ENCODE measurements around the gene CFAP92.

Gene CFAP92

DNA sequence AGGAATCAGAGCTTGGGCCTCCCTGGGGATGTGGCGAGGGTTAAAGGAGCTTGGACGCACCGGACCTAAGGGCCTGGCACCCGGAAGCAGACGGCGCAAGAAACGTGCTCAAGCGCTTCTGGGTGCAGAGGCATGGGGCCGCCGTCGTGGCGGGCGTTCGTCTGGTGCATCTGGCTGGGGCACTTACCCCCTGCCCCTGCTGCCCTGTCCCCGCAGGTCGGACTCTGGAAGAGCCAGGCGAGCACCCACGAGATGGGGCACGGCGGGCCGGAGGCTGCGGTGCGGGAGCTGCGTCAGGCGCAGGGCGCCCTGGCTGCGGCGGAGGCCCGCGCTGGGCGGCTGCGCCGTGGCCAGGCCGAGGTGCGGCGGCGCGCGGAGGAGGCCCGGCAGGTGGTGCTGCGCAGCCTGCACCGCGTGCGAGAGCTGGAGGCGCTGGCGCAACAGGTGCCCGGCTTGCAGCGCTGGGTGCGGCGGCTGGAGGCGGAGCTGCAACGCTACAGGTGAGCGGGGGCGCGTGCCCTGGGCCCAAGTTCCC lies 9.8 kb upstream of the CFAP92 start:
- no peak for DNase-seq

DNA sequence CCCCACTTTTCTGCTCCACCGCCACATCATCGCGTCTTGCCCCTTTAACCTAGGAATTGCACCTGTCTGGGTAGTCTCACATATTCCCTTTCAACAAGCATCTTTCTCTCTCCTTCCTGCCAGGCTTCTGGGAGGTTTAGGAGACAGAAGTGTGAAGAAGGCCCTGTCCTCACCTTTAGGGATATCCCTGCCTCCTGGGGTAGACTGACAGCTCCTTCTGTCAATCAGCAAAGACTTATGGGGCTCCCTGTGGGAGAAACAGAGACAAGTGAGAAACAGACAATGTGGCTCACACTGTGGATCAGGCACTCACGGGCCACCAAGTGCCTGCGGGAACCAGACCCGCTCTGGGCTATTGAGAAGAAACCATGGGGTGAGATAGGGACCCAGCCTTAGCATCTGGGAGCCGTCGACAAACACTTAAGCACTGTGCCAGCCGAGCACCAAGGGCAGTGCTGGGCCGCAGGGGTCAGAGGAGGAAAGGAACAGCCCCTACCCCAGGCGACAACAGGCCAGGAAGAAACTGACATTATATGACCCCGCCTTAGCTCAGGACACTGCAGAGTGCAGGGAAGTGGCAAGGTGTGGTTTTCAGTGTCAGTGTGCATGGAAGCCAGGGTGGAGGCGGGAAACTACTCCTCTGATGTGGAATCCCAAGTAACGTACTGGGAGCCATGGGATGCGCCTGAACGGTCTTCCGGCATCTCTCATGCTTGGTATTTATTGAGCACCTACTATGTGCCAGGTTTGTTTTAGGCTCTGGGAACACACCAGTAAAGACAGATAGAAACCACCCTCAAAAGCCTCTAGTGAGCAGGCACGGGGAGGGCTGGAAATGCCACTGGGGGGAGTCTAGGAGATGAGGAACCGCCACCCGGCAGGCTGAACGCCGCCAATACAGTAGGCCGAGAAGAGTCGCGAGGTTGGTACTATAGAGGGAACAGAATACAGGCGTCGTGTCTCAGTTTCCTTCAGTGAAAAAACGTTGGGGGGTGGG lies 9.0 kb upstream of the CFAP92 start:
- no peak for DNase-seq

DNA sequence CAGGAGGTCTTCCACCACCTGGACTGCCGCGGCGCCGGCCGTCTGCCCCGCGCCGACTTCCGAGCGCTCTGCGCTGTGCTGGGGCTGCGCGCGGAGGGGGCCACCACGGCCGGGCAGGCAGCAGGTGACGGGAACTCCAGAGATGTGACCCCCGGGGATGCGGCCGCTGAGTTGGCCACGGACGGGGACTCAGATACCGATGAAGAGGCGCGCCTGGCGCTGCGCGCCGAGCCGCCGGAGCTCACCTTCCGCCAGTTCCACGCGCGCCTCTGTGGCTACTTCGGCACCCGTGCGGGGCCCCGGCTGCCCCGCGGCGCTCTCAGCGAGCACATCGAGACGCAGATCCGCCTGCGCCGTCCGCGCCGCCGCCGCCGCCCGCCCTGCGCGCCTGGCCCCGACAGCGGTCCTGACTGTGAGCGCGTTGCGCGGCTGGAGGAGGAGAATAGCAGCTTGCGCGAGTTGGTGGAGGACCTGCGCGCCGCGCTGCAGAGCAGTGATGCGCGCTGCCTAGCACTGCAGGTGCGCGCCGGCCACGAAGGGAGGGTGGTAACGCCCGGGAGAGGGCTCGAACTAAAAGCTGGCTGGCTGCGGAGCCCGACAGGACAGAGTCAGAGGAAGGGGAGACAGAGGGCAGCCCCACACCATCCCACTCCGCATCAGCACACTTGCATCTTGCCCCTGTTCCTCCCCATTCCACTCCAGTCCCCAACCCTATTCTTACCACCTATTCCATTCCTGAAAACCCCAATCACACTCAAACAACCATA lies 8.1 kb upstream of the CFAP92 start:
- no peak for DNase-seq

DNA sequence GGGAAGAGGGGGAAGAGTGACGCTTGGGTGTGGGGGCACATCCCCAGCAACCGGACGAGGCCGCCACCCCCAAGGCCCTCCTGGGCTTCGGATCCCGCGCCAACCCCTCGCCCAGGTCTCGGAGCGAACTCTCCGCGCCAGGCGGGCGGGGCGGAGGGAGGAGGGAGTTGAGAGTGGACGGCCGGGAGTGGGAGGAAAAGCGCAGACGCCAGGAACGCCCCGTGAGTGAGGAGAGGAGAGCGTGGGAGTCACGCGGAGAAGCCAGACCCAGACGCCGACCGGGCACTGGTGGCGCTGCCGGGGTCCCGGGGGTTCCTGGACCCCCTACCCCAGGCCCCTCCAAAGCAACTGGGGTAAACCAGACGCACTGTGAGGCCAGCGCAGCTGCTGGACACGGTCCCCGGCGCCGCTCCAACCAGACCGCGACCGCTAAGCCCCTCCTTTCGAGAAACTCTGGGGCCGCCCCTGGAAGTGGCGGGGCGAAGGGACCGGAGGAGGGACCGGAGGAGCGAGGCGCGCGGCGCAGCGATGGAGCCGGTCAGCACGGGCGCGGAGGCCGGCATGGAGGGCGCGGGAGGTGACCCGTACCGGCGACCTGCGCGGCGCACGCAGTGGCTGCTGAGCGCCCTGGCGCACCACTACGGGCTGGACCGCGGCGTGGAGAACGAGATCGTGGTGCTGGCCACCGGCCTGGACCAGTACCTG lies 7.4 kb upstream of the CFAP92 start, which contains the start of gene EFCC1:
Gene EFCC1 (plus strand): TSS at position 204 of the 705 bp plus-strand sequence. CDS start 325 bp downstream, at position 529.
- no peak for DNase-seq

DNA sequence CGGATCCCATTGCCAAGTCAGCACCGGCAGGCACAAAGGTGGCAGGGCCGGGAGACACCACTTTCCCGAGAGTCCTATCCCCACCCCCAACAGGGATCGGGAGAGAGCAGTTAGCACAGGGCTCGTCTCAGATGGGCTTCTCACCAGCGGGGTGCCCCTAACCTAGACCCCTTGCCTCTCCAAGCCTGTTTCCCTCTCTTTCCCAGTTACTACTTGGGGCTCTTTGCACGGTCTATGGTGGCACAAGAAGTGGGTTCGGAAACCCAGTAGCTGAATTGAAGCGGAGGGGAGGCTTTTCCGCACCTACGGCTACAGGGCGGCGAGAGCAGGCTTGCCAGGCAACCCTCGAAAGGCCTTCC lies 6.8 kb upstream of the CFAP92 start:
- no peak for DNase-seq

DNA sequence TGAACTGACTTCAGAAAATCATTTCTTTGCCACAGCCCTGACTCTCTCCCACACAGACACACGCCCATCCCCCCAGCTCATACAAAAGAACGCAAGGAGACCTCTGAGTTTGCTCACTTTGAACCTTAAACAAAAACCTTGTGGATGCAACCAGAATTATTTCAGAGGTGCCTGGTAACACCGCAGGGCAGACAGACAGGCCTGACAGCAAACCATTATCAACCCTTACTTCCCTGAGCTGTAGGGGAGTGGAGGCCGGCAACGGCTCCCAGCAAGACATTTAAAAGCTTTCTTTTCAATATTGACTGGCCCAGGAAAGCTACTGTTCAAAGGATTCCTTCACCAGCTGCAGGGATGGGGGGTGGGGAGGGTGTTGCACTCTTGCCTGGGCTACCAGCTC lies 5.2 kb upstream of the CFAP92 start:
- DNase-seq, result no peak

DNA sequence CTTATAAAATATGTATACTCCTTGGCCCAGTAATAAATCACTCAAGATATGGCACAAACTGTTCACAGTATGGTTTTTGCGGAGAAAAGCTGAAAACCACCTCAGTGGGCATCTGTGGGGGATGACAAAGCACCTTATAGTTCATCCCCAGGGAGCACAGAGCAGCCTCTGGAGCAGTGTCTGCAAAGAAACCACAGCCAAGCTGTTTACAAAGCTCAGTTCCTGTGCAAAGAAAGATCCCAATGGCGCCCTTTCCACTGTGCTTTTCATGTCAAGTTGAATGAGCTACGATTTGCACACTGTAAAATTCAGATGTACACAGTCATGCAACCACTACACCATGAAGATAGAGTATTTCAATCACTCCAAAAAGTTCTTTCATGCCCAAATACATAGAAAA lies 4.7 kb upstream of the CFAP92 start:
- DNase-seq, result no peak

DNA sequence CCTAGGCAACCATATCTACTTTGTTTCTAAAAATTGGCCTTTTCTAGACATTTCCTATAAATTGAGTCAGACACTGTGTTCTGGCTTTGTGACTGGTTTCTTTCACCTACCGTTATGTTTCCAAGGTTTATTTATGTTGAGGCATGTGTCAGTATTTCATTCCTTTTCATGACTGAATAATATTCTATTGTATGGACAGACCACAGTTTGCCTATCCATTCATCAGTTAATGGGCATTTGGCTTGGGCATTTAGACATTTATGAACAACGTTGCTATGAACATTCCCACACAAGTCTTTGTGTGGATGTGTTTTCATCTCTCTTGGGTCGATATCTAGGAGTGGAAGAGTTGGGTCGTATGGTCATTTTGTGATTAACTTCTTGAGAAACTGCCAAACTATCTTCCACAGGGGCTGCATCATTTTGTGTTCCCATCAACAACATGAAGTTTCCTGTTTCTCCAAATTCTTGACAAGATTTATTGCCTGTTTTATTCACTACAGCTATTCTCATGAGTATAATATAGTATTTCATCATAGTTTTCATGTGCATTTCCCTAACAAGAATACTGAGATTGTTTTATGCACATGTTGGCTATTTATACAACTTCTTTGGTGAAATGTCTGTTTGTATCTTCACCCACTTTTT lies 3.7 kb upstream of the CFAP92 start:
- no peak for DNase-seq

DNA sequence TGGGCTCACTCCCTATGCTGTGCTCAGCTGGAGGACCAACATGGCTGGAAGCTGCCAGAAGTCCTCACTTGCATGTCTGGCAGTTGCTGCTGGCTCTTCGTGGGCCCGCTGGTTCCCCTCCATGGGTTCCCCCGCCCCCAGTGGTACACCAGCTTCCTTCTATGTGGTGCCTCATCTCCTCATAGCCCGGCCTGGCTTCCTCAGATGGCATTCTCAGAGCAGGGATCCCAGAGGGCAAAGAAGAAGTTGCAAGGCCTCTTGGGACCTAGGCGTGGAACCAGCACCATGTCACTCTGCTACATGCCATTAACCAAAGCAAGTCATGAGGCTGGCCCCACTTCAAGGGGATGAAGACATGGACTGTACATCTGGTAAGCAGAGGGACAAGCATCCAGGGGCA lies 2.9 kb upstream of the CFAP92 start:
- DNase-seq, result no peak

DNA sequence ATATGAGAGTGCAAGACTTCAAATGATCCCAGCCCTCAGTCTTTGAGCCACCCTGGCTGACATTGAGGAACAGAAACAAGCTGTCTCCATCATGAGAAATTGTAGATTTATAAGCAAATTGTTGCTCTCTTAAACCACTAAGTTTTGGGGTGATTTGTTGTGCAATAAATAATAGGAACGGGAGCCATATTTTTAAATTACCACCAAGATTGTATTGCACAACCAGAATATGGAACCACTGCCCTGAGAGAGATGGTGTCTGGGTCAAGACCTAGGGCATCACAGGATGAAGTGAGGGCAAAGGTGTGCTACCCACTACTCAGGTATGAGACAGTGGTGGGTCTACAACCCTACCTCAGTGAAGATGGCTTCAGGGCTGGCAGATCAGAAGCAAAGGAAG lies 2.3 kb upstream of the CFAP92 start:
- DNase-seq, result no peak

DNA sequence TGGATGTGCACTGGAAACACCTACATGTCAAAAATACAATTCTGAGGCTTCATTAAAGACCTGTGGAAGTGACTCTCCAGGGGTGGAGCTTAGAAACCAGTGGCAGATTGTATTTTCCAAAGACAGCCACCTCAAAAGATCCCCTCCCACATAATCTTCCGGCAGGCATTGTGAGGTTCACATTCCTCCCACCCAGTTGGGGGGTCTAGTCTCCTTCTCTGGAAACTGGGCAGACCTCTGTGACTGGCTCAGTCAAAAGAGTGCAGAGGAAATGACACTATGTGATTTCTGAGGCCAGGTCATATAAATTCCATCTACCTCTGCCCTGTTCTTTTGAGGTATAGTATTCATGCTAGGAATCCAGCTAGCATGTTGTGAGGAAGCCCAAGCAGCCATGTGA lies 1.9 kb upstream of the CFAP92 start:
- DNase-seq, result no peak

DNA sequence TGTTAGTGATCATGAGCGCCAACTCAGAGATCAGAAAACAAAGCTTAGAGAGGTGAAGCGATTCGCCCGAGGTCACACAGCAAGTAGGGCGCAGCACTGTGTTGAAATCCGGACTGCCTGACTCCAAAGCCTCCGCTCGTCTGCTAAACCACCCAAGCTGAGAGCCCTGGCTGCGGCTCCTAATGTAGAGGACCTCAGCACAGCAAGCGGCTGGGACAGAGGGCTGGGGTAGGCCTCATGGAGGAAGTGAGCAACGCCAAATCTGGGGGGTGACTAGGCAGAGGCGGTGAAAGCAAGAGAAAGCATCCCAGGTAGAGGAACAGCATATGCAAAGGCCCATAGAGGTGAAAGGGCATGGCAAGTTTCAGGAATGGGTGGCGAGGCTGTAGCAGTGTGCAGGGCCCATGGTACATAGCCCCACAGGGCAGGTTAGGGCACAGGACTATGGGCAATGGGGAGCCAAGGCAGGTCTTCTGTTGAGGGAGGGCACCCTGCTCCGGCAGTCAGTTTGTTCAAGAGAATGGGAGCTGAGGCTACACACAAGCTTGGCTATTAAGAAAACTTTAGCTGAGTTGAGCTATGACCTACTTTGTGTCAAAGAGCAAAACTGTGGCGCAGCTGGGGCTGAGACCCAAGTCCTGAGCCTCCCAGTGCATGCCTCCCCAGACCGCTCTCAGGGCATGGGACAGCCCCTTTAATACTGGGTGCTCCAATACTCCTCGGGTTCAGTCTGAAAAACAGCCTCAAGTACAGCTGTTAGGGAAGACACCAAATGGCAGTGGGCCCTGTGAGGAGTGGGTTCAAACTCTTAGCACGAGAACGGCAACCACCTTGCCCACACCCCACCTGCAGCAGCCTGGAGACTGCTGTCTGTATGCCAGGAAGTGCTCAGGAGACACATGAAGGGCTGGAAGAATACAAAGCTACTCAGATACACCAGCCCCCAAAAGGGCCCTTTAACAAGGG lies 988 bp upstream of the CFAP92 start:
- DNase-seq, result no peak

DNA sequence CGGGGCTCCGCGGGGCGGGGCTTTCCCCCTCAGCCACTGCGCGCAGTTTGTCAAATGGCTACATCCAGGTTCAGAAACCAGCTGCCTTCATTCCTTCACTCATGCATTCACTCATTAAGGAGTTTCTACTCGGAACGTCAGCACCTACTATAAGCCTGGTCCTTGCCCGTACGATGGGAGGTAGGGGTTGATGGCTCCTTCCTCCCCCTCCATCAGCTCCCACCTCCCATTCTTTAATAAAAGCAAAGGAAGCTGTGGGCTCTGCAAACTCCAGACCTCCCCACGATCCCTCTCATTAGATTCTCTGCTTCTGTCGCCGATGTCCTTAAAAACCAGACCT lies 267 bp upstream of the CFAP92 start:
- DNase-seq, result no peak

DNA sequence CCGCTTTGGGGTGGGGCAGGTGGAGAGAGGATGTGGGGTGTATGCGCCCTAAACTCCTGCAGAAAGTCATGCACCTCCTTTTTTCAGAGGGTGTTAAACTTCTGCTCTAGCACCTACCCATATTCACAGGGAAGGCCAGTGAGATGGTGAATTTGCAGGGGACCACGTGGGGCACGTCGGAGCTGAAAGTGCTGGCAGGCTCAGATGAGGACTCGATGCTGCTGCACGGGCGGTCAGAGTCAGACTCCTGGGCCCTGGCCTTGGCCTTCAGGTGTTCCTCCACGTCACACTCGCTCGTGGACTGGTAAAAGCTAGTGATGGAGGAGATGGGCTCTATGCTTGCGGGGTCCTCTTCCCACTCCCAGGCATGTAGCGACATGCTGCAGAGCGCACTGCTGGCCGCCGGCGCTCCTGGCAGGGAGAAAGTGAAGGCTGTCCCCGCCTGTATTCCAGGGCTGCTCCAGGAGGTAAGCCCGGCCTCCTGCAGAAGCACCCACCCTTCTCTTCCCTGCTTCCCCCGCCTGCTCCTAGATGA lies 883 bp downstream of the CFAP92 start:
- DNase-seq, result no peak

DNA sequence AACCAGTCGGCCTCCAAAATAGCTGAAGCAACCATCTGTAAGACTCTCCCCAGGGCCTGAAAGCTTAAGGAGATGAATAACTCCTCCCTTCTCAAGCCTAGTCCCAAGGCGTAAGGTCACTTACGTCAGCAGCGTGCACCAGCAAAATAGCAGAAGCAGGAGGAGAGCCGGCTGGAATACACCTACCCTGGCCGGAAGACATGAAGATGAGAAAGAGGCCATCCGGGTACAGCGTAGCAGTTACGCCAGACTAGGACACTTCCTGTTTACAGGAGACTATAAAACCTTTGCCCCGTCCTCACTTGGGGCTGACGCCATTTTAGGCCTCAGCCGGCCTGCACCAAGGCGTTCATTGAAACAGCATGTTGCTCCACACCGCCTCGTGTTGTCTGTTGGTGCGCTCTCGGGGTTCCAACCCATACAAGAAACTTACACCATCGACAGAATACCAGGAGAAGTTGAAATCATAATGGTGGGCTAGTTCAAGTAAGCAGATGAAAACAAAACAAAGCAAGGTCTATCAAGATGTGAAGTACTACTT lies 2.5 kb downstream of the CFAP92 start:
- DNase-seq, result no peak

DNA sequence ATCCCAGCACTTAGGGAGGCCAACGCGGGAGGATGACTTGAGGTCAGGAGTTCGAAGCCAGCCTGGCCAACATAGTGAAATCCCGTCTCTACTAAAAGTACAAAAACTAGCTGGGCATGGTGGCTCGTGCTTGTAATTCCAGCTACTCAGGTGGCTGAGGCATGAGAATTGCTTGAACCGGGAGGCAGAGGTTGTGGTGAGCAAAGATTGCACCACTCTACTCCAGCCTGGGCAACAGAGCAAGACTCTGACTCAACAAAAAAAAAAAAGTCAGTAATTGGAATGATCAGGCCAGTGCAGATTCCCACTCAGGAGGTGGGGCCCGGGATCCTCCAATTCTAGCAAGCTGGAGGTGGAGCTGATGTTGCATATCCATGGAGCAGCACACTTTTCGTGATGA lies 5.6 kb downstream of the CFAP92 start:
- no peak for DNase-seq

DNA sequence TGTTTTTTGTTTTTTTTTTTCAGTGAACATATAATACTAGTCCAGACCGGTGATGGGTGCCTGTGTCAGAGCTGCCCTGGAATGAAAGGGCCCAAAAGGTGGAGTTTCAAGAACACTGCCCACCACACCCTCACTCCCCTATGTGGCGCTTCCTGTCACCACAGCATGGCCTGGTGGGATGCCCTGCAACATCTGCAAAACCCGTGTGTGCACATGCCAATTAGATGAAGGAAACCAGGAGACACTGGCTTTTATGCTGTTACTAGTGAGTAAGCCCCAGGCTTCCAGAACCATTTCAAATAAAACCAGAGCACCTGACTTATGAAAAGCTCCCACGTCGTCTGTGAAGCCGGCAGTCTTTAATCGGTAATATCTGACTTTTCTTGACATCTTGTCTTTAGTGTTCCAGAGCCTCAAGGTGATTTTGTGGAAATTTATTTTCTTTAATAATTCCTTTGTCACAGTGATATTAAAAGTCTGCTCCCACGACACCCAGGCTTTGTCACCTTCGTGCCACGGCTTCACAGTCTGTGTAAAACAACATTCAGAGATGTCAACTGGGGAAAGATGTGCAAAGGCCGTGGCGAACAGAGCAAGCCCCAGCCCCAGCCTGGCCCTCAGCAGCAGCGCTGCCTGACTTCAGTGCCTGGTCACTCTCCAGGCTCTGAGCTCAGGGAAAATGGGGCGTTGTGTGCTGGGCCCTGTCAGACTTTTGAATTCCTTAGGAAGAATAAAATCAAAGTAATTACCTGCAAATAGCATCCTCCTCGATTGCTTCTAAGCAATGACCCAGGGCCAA lies 6.4 kb downstream of the CFAP92 start:
- DNase-seq, result no peak

DNA sequence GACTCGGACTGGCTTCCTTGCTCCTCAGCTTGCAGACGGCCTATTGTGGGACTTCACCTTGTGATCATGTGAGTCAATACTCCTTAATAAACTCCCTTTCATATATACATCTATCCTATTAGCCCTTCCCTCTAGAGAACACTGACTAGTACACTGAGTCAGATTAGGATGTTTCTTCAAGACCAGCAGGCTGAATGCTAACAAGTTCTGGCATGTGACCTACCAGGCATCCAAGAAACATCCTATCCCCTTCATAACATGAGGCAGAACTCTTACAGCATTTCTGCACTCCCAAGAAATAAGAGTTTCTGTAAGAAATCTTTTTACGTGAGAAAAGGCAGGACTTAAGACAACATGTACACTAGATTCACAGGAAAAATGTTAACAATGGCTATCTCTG lies 9.3 kb downstream of the CFAP92 start:
- no peak for DNase-seq

DNA sequence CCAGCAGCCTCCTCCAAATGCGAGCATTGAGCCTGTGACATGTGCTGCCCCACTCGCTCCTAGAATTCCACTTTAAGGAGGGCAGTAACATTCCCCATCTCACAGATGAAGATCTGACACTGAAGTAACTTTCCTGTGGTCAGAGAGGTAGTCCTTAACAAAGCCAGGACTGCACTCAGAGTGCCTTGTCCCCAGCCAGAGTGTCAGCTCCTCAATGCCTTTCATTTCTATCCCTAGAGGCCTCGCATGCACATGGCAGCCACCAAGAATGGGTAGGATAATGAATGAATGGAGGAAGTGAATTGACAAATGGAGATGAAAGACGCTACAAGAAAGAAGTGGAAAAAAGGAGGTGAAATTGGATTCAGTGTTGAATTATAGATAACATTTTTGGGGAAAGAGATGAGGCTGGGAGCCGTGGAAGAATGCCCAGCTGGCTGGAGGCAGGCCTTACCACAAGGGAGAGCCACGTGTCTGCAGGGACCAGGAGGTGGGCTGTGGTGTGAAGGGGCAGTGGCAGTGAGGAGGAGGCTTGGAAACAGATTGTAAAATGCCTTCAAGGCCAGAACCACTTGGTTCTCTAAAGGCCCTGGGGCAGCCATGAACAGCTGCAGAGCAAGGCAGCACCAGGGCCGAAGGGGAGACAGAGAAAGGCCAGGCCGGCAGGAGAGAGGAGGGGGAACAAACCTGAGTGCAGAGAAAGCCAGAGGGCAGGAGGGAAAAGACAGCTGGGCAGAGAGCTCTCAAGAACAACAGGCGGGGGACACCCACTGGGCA lies 10.4 kb downstream of the CFAP92 start:
- DNase-seq, result no peak
